ENCODE data around the gene C16orf90.
"Not testable (repeated sequence)": the region's sequence is repeated elsewhere in the genome, so short reads cannot be mapped to it uniquely, and the experiment has no call there.

C16orf90 gene

GRCh38 chr16:3482659-3483241 lies 12.5 kb downstream of the C16orf90 start:
- DNase-seq = no peak

GRCh38 chr16:3481696-3482658 lies 13.3 kb downstream of the C16orf90 start:
- DNase-seq = no peak

- DNase-seq = no peak
Measured at GRCh38 chr16:3480901-3481695, 14.2 kb downstream of the C16orf90 start.

DNA sequence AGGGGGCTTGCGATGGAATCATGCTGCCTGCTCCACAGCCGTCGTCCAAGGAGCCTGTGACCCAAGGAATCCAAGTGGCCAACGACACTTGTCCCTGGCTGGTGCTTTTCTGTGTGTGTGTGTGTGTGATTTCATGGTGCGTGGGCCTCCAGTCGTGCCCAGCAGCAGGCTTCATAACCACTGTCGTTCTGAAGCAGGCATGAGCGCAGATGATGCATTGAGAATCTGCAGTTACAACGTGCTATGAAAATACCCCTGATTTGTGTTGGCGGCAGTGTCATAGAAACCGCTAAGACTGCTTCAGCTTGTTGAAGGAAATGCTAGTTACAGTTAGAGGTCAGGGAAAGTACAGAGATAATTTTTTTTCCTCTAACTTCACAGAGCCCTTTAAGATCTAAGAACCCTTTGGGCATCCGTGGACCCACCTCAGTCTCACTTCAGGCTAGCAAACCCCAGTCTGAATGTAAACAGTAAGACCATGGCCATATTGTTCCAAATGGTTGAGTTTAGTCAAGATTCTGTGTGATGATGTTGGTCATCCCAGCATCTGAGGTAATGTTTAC lies 15.6 kb downstream of the C16orf90 start:
- no peak for DNase-seq

DNA sequence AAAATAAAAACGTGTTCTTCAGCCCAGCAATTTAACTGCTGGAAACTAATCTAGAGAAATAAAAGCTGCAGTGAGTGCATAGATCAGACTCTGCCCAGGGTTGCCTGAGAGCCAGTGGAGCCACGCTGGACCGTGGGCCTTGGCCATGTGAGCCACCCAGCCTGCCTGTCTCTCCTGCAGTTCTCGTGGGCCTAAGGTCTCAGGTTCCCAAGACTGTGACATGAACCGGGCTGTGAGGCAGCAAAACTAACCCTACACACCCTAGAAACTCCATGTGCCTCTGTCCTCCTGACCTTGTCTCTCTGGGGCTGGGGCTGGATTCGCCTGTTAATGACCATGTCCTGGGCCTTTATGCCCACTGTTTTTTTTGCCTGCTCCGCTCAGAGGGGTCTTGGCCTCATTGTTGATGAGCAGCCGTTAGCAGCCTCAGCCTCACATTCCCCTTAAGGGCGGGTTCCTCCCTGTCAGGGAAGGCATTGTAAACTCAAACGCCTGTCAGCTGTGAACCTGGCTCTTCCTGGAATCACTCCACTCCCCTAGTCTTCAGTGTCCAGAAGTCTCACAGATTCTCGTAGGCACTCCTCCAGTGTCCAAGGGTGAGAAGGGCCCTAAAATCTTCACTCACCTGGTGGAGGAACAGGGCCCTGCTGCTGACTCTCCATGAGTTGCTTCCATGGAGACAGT lies 16.9 kb downstream of the C16orf90 start:
- DNase-seq = no peak

DNA sequence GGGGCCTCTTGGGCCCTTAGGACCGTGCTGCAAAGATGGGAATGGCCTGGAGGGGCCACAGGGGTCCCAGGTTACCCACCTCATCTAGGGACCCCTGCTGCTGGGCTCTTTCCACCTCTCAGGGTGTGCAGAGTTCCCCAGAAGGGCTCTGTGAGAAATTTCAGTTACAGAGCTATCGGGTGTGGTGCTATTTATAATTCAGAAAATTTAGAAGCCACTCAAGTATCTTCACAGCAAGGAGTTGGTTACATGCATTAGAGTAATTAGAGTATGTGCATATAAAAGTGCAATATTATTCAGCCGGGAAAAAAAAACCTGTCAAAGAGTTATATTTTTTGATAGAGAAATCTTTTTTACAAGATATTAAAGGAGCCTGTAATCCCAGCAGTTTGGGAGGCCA lies 18.9 kb downstream of the C16orf90 start:
- DNase-seq = no peak

DNA sequence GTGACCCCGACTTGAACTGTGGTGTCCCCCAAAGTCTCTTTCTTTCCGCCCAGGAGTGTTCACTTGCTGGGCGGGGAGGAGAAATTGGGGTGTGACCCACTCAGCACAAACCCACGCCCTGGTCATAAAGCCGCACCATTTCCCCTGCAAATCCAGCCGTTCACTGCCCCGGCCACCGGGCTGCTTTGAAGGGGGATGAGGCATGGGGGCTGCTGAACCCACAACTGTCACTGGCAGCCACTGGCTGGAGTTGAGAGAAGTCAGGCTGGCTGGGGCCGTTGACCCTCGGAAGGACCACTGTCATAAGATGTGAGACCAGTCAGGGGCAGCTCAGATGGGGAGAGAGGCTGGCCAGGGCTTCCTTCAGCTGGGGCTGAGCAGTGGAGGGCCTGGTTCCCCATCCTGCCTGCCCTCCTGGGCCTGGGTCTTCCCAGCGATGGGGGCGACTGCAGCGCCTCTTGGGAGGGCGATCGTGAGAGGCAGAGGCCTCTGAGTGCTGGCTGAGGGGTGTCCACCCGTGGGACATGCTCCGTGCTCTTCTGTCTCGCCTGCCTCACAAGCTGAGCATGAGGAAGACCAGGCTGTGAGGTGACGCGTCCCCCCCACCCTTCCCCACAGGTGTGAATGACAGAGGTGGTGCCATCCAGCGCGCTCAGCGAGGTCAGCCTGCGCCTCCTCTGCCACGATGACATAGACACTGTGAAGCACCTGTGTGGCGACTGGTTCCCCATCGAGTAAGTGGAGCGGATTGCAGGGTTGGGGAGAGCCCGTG lies 19.5 kb downstream of the C16orf90 start:
- no peak for DNase-seq

- not testable (repeated sequence) for DNase-seq
Measured at GRCh38 chr16:3474870-3475269, 20.4 kb downstream of the C16orf90 start.

DNA sequence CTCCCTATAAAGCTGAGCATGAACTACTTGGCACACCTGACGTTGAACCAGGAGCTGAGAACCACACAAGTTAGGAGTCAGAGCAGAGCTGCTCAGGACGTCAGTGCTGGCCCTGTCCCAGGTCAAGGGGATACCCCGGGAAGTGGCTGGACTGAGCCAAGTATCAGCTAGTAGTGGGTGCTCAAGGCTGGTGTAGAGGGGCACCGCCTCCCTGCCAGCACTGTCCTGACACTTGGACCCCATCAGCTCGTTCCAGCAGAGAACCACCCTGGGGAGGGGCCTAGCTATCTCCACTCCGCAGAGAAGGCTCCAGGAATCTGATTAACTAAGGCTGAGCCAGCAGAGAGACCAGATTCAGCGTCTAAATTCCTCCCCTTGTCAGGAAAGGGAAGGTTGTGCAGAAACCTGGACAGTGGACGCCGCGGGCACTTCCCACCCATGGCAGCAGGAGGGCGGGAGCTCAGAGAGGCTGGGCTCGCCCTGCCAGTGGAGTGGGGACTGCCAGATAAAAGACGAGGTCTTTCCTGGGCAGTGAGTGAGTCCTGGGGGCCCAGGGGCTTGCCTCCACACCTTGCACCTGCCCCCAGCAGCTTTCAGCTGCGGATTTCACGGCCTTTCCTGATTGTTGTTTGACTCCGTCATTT lies 21.0 kb downstream of the C16orf90 start:
- no peak for DNase-seq

- DNase-seq = not testable (repeated sequence)
Measured at GRCh38 chr16:3473596-3473943, 21.7 kb downstream of the C16orf90 start.

- no peak for DNase-seq
Measured at GRCh38 chr16:3472878-3473595, 22.3 kb downstream of the C16orf90 start.

DNA sequence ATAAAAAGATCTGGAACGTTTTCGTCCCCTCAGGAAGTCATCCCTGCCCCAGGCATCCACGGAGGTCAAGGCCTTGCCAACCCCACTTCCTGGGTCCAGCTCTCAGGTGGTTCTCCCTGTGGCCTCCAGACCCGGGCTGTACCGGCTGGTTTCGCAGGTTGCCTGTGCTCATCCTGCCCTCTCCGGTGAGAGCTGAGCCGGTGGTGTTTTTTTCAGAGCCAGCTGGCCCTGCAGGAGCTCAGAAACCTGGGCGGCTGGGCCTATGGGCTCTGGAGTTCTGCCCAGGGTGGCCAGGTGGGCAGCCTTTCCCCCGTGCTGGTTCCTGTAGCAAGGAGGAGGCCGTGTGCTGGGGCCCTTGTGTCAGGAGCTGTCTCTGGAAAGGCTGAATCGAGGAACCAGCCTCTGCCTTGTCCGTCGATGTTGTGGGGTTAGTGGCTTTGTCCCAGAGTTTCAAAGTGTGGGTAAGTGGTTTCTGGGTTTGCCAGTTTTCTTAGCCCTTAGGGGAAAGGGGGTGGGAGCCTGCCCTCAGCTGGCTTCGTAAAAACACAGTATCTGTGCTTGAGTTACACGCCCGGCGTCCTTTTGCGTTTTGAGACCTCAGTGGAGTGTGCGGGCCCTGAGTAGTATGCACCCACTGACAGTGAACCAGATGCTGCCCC lies 23.6 kb downstream of the C16orf90 start:
- DNase-seq = no peak

DNA sequence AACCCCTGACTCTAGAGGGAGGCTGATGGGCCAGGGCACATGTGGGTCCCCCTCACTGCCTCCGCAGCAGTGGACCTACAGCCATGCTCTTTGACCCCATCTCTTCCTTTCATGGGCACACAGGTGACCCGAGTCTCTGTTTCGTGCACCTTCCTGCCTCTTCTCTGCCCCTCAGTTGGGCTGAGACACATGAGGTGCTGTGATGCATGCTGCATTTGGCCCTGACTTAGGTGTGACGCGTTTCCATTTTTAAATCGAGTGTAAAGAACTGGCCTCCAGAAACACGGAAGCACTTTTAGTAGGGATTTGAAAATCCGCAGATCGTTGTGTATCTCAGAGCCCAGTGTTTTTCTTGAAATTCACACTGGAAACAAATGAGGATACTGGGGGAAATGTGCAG lies 24.6 kb downstream of the C16orf90 start:
- DNase-seq = no peak

DNA sequence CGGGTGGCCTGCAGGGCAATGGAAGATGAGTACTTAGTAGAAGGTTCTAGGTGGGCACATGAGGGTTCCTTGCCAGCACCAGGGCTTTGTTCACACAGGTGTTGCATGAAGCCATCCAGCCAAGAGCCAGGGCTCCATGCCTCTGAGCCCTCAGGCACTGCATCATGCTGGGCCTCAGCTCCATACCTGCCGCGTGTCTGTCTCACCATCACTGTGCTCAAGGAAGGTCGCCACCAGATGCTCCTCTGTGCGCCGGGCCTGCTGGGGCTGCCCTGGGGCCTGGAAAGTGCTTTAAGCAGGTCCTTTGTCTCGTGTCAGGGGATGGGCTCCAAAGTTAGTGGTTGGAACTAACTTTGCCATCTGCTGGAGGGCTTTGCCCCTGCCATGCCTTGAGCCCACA lies 25.6 kb downstream of the C16orf90 start:
- DNase-seq = no peak

GRCh38 chr16:3468501-3468900 lies 26.8 kb downstream of the C16orf90 start:
- no peak for DNase-seq

DNA sequence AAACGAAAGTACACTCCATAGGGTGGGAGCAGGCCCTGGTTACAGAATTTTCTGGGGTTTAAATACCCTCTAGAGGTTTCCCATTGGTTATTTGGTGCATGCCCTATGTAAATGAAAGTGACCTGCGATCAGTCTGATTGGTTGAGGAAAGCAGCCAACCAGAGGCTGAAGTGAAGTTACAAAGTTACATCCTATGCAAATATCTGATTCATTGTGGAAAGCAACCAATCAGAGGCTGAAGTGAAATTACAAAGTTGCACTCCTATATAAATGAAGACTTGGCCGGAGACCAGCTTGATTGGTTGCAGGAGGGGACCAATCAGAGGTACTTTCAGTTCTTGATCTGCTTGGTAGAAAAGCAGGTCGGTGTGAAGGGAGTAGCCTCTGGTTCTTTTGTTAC lies 27.4 kb downstream of the C16orf90 start:
- DNase-seq = no peak

- no peak for DNase-seq
Measured at GRCh38 chr16:3467182-3467581, 28.1 kb downstream of the C16orf90 start.

DNA sequence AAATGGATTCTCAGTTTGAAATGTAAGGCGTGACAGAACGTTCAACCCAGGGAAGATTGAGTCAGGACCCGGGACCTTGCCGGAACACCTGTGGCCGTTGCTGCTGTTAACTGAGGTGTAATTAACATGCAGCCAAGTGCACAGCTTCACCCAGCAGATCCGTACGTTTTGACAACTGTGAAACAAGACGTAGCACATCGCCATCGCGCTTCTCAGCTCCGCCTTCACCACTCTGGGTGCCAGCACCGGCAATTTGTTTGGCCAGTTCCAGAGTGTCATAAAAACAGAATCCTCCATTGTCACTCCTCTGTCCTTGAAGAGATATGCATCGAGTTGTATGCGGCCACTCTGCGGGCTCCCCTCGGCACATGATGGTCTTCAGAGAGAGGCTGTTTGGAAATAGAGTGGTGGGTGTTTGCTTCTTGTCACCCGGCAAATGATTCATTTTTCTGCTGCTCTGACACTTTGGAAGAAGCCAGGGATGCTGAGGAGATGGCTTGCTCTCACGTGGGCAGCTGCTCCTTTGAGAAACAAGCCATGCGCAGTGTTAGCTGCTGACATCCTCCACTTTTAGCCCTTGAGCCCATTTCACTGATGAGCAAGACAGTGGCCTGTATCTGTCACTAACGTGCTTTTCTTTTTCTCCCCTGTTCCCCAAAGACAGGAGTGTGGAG lies 29.2 kb downstream of the C16orf90 start:
- DNase-seq = no peak

DNA sequence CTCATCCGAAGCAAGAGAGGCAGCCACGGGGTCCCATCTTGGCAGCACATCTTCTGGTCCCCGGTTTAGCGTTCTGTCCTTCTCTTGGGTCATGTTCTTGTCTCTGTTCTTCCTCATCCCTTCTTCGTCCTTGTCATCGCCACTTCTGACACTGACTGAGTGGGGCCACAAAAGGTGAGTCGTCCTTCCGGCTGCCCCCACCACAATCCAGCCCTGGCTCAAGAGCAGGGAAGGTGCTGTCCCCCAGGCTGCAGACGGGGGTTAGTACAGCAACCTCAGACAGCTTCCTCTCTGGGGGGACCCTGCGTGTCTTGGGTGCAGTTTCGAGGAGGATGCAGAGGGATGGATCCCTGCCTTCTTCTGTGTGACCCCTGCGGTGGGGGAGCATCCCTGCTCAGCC lies 30.0 kb downstream of the C16orf90 start:
- no peak for DNase-seq

DNA sequence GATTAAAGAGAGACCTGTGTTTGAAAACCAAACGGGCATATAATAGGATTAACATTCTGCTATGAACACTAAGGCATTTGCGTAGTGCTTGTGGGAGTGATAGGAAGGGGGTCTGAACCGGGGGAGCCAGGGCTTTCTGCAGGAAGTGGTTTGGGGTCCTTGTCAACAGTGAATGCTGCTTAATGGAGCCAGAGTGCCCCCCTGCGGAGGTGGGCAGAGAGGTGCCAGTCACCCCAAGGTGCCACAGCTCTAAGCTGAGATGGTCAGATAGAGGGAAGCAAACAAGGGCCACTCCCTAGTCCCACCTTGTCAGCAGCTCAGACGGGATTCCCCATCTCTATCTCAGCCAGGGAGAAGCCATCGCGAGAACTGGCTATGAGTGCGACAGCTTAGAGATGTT lies 34.1 kb downstream of the C16orf90 start:
- no peak for DNase-seq
